H1 (cell line): ENCODE results near the gene PSD2. TPM values are rescaled to one million over a fixed set of nuclear protein-coding genes. Genes with fewer than 3 reads are reported as not detected.

Experiments used
- CTCF ChIA-PET: fragments of 300-600 bp; sonication (Branson Sonifier 250); formaldehyde crosslinking; loops from one replicate; lab custom pipeline; 2021; ENCODE audit not compliant: partially characterized antibody; lab: Charles Lee
- POLR2A ChIA-PET: fragments of 300-600 bp; sonication (Branson Sonifier 250); formaldehyde crosslinking; loops from one replicate; lab custom pipeline; 2021; ENCODE audit warnings: inconsistent platforms; ENCODE audit not compliant: partially characterized antibody; lab: Charles Lee
- DNase-seq, 2 experiments: peaks; one replicate each; pipeline versions ENCODE4 v3.0.0 to v3.0.0-alpha.2; 2010 to 2022; ENCODE audit warnings: low spot score in 2 of 2, low read depth in 1 of 2, mixed read lengths in 1 of 2
- FAIRE-seq: peaks from 2 replicates; lab custom pipeline; 2011; peaks lifted over from hg19 to GRCh38; lab: Jason Lieb, UNC
- H2AFZ ChIP-seq: 2 replicates; pipeline ENCODE4 v1.8.1; 2012; ENCODE audit warnings: low read length, inconsistent platforms
- H2AK5ac ChIP-seq: 2 replicates; pipeline ENCODE4 v1.6.1; 2013; ENCODE audit warnings: low read depth, low read length
- H2BK120ac ChIP-seq: replicated peaks from 2 replicates; pipeline ENCODE3; 2013; ENCODE audit warnings: low read depth, low read length, inconsistent platforms
- H2BK12ac ChIP-seq: 2 replicates; pipeline ENCODE4 v1.6.1; 2013; ENCODE audit warnings: low read depth, low read length
- H2BK15ac ChIP-seq: 2 replicates; pipeline ENCODE4 v1.6.1; 2013; ENCODE audit warnings: low read length
- H2BK20ac ChIP-seq: 2 replicates; pipeline ENCODE4 v1.6.1; 2013; ENCODE audit warnings: low read length
- H2BK5ac ChIP-seq: 2 replicates; pipeline ENCODE4 v1.6.1; 2013; ENCODE audit warnings: low read depth, low read length
- H3K14ac ChIP-seq: 2 replicates; pipeline ENCODE4 v1.6.1; 2013; ENCODE audit warnings: inconsistent platforms; ENCODE audit not compliant: insufficient read length
- H3K18ac ChIP-seq: 2 replicates; pipeline ENCODE4 v1.6.1; 2013; ENCODE audit warnings: low read length; ENCODE audit errors: extremely low read depth
- H3K23ac ChIP-seq: 2 replicates; pipeline ENCODE4 v1.6.1; 2013; ENCODE audit warnings: inconsistent platforms; ENCODE audit not compliant: insufficient read length
- H3K23me2 ChIP-seq: 2 replicates; pipeline ENCODE4 v1.6.1; 2013; ENCODE audit warnings: low read depth, low read length
- H3K27ac ChIP-seq: 2 replicates; pipeline ENCODE4 v1.6.1; 2011; ENCODE audit warnings: low read depth, low read length, inconsistent platforms
- H3K27me3 ChIP-seq, 4 experiments: replicated peaks in 1 of 4; 1 replicate in 1 of 4; 2 replicates in 3 of 4; pipeline versions ENCODE4 v1.6.1 to v1.8.1; 2011 to 2013; ENCODE audit warnings: low read length in 3 of 4, mild to moderate bottlenecking in 3 of 4, inconsistent platforms in 2 of 4, mixed read lengths in 2 of 4, moderate library complexity in 1 of 4; ENCODE audit not compliant: control insufficient read depth in 3 of 4, insufficient read depth in 3 of 4; ENCODE audit errors: extremely low read depth in 1 of 4
- H3K36me3 ChIP-seq, 4 experiments: 2 replicates each; pipeline versions ENCODE4 v1.6.1 to v1.8.1; 2011 to 2013; ENCODE audit warnings: mild to moderate bottlenecking in 4 of 4, low read length in 3 of 4, moderate library complexity in 2 of 4, control low read depth in 1 of 4, inconsistent platforms in 1 of 4; ENCODE audit not compliant: insufficient read depth in 4 of 4, control insufficient read depth in 2 of 4
- H3K4ac ChIP-seq: replicated peaks from 2 replicates; pipeline ENCODE3; 2013; ENCODE audit warnings: low read length, low read depth, mixed read lengths, inconsistent platforms; ENCODE audit not compliant: insufficient read length
- H3K4me1 ChIP-seq, 4 experiments: replicated peaks in 1 of 4; 1 replicate in 1 of 4; 2 replicates in 3 of 4; pipeline versions ENCODE4 v1.6.1 to v1.8.1; 2011 to 2013; ENCODE audit warnings: low read length in 3 of 4, inconsistent platforms in 2 of 4, mixed read lengths in 1 of 4; ENCODE audit not compliant: insufficient read depth in 4 of 4, control insufficient read depth in 3 of 4
- H3K4me2 ChIP-seq, 2 experiments: 2 replicates each; pipeline versions ENCODE4 v1.6.1 to v1.8.1; 2011 to 2013; ENCODE audit warnings: low read depth in 2 of 2, low read length in 2 of 2, control low read depth in 1 of 2, inconsistent platforms in 1 of 2, mild to moderate bottlenecking in 1 of 2; ENCODE audit not compliant: insufficient read depth in 1 of 2
- H3K4me3 ChIP-seq, 4 experiments: fragments of 200-600, 300-600 bp in 1 of 4; sonication (generic), shearing (Covaris generic), sonication (Bioruptor Twin) in 1 of 4; 2 replicates each; pipeline versions ENCODE4 v1.5.1 to v1.8.1; 2011 to 2016; ENCODE audit warnings: low read length in 4 of 4, low read depth in 3 of 4, control low read depth in 2 of 4, inconsistent platforms in 2 of 4, mild to moderate bottlenecking in 2 of 4, mixed read lengths in 1 of 4, moderate library complexity in 1 of 4; ENCODE audit not compliant: insufficient read depth in 2 of 4; ENCODE audit errors: extremely low read depth in 1 of 4
- H3K56ac ChIP-seq: replicated peaks from 2 replicates; pipeline ENCODE3; 2013; ENCODE audit warnings: low read depth, mild to moderate bottlenecking, mixed read lengths, low read length, inconsistent platforms; ENCODE audit not compliant: insufficient read length
- H3K79me1 ChIP-seq: 2 replicates; pipeline ENCODE4 v1.6.1; 2013; ENCODE audit warnings: low read depth, low read length, control low read depth
- H3K79me2 ChIP-seq, 2 experiments: 2 replicates each; pipeline versions ENCODE4 v1.6.1 to v1.8.1; 2012 to 2013; ENCODE audit warnings: low read length in 2 of 2, mild to moderate bottlenecking in 2 of 2, inconsistent platforms in 1 of 2; ENCODE audit not compliant: insufficient read depth in 2 of 2, control insufficient read depth in 1 of 2
- H3K9ac ChIP-seq, 4 experiments: replicated peaks in 1 of 4; 1 replicate in 1 of 4; 2 replicates in 3 of 4; pipeline versions ENCODE4 v1.6.1 to v1.8.1; 2011 to 2013; ENCODE audit warnings: low read depth in 3 of 4, low read length in 3 of 4, control low read depth in 2 of 4, mild to moderate bottlenecking in 2 of 4, moderate library complexity in 2 of 4, inconsistent platforms in 1 of 4; ENCODE audit errors: extremely low read depth in 1 of 4
- H3K9me3 ChIP-seq, 2 experiments: 2 replicates each; pipeline versions ENCODE4 v1.6.1 to v1.8.1; 2012 to 2013; ENCODE audit warnings: mild to moderate bottlenecking in 2 of 2, moderate library complexity in 2 of 2, control low read depth in 1 of 2, inconsistent platforms in 1 of 2, low read depth in 1 of 2, low read length in 1 of 2, mixed read lengths in 1 of 2; ENCODE audit not compliant: insufficient read depth in 2 of 2
- H4K20me1 ChIP-seq, 2 experiments: replicated peaks in 1 of 2; 2 replicates each; pipeline versions ENCODE3 to v1.8.1; 2011 to 2013; ENCODE audit warnings: inconsistent platforms in 2 of 2, low read length in 2 of 2, mild to moderate bottlenecking in 1 of 2; ENCODE audit not compliant: insufficient read depth in 2 of 2, control insufficient read depth in 1 of 2
- H4K5ac ChIP-seq: 2 replicates; pipeline ENCODE4 v1.6.1; 2013; ENCODE audit warnings: low read length, low read depth, mixed read lengths, inconsistent platforms; ENCODE audit not compliant: insufficient read length
- H4K8ac ChIP-seq: 2 replicates; pipeline ENCODE4 v1.8.0; 2013; ENCODE audit warnings: mild to moderate bottlenecking, moderate library complexity, low read length, inconsistent platforms; ENCODE audit not compliant: insufficient read depth; ENCODE audit errors: extremely low read depth
- H4K91ac ChIP-seq: replicated peaks from 2 replicates; pipeline ENCODE3; 2013; ENCODE audit warnings: low read length, mixed read lengths, inconsistent platforms; ENCODE audit not compliant: insufficient read length
- E2F6 ChIP-seq: IDR thresholded peaks from 2 replicates; pipeline ENCODE4 v1.6.1; 2012; ENCODE audit warnings: inconsistent platforms
- NRF1 ChIP-seq: IDR thresholded peaks from 2 replicates; pipeline ENCODE4 v1.6.1; 2011; ENCODE audit warnings: mild to moderate bottlenecking, low read depth, low read length, improper control_type of control experiment
- WGBS, 2 experiments: shearing (Covaris generic) in 1 of 2; methylation state at CpG; one replicate each; pipeline versions ENCODE4 v1.1.6 to v1.1.7; 2013 to 2015; ENCODE audit warnings: low lambda C conversion rate in 2 of 2, mixed read lengths in 2 of 2, inconsistent platforms in 1 of 2, low coverage in 1 of 2, missing lambda C conversion rate in 1 of 2; ENCODE audit not compliant: insufficient replicate concordance in 2 of 2, insufficient coverage in 1 of 2, insufficient read length in 1 of 2; ENCODE audit errors: extremely low coverage in 1 of 2, missing lambda C conversion rate in 1 of 2; 5-methylcytosine and 5-hydroxymethylcytosine counted together
- polyA plus RNA-seq, 7 experiments: library from polyadenylated mRNA; depleted of rRNA in 3 of 7; stranded (reverse) in 5 of 7; unstranded in 2 of 7; fragments of >200 nt in 5 of 7; fragments of 200-250 nt in 2 of 7; gene quantifications; 1 replicate in 5 of 7; 2 replicates in 1 of 7; 4 replicates in 1 of 7; pipeline versions ENCODE4 v1.2.1 to v1.2.3, GENCODE V29; 2011 to 2013; ENCODE audit warnings: missing spikeins in 2 of 7, mixed read lengths in 2 of 7
- total RNA-seq: library from RNA; stranded (reverse); fragmentation: NEBNext Ultra II Directional; extraction: Animal tissue kit (Norgen Biotek cat#: 25700); gene quantifications from 2 replicates; pipeline ENCODE4 v1.2.1, GENCODE V29; 2021

Gene PSD2
- total and polyA plus RNA-seq, 2 of the 8 experiments (the other 6 are each of a cell fraction or from before 2014, with no cell fraction given), result 0.06 to 0.14 TPM

- Histone ChIP-seq H4K8ac (0 out of 2 replicates have a peak overlapping the region, but pooled peaks have one; percentile 8), H2BK20ac (no peak overlapping the region), H3K27me3 (peaks cover 0 to 4% (median 0%) of the 10 kb centered on the region in 4 experiments; a peak in 2 of 7 replicates), H2BK15ac (no peak overlapping the region), H3K23ac (no peak overlapping the region), H3K18ac (no peak overlapping the region), H3K4ac (no peak overlapping the region), H2BK5ac (no peak overlapping the region), H3K79me2 (no peaks in the 10 kb centered on the region), H3K14ac (no peak overlapping the region), H4K91ac (no peak overlapping the region), H3K79me1 (no peaks in the 10 kb centered on the region), H3K9me3 (no peaks in the 10 kb centered on the region), H3K27ac (no peak overlapping the region), H3K9ac (no peak overlapping the region), H2BK120ac (no peak overlapping the region), H3K23me2 (no peaks in the 10 kb centered on the region), H2AK5ac (no peak overlapping the region), H3K4me1 (no peaks in the 10 kb centered on the region), H2AFZ (no peak overlapping the region), H4K20me1 (no peaks in the 10 kb centered on the region), H3K36me3 (no peaks in the 10 kb centered on the region), H3K56ac (no peak overlapping the region), H2BK12ac (no peak overlapping the region; the same call in 1 of the 2 replicates), H3K4me2 (no peak overlapping the region), H3K4me3 (no peak overlapping the region), H4K5ac (no peak overlapping the region)
- ChIA-PET CTCF (interaction anchor here (0.6 to 13.2 kb wide), 22 partner anchors 7 to 296 kb away, joined by 3 to 173 read pairs (median 10); no protein-coding TSS in a partner anchor), POLR2A (interaction anchor here (1.6 kb wide), 1 partner anchor 9 kb away, joined by 3 read pairs; no protein-coding TSS in a partner anchor)
- WGBS, 2 experiments, result 91% methylated on average over 15 of the region's 15 CpGs; no CpG with 5 or more reads in 1 of the 2 experiments
- DNase-seq (no peak), FAIRE-seq (no peak)
- TF ChIP-seq E2F6 (peak; percentile 61), NRF1 (no peak)
These were observed 65.6 kb downstream of the PSD2 start for GRCh38 chr5:139861021-139861888.
